Ecto neural progenitor cell (in vitro differentiated cells): ENCODE measurements around the gene RCN2.

Source experiments
- DNase-seq: peaks from one replicate; pipeline ENCODE4 v3.0.0-alpha.2; 2018; ENCODE audit warnings: low spot score

The RCN2 gene

GRCh38 chr15:76974456-76975036 lies 43.0 kb downstream of the RCN2 start:
- no peak for DNase-seq

DNA sequence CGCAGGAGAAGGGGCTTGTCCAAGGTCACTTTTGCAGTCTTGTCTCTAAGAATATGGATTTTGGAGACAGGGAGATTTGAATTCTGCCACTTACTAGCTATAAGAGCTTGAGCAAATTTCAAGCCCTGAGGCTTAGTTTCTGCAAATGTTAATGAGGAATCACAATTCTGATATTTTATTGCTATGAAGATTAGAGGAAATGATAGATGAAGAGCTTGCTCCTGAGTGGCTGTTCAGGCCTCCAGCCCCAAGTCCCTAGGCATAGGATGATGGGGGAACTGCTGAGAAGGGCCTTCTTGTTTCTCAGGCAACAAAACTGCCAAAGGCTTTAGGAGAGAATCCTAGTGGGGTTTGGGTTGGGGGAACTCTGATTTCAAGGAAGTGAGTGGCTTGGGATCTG lies 44.6 kb downstream of the RCN2 start:
- DNase-seq = no peak

- DNase-seq = no peak
Observed at GRCh38 chr15:76976572-76977270, 45.2 kb downstream of the RCN2 start.

DNA sequence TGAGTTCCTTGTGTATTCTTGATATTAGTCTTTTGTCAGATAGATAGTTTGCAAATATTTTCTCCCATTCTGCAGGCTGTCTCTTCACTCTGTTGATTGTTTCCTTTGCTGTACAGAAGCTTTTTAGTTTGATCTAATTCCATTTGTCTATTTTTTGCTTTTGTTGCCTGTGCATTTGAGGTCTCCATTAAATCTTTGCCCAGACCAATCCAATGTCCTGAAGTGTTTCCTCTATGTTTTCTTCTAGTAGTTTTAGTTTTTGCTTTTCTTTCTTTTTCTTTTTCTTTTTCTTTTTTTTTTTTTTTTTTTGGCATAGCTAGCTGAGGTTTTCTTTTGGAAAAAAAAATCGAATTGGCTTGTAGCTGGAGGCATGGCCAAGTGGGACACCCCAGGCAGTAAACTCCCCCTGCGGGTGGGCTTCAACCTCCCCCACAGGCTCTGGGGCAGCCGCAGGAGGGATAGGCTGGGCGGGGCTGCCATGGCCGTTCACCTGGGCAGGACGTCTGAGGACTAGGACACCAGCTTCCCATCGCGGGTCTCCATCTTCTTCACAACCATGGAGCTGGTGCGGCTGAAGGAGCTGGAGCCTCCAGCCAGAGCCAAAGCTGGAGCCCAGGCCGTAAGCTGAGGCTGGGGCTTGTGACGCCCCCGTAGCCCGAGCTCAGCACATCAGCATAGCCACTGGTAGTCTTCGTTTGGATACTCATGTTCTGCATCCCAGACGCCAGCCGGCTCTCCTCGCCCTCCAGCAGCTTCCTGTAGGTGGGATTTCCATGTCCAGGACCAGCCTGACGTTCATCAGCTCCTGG lies 47.2 kb downstream of the RCN2 start:
- no peak for DNase-seq

- DNase-seq = no peak
Observed at GRCh38 chr15:76979331-76979925, 47.9 kb downstream of the RCN2 start.

- DNase-seq = no peak
Observed at GRCh38 chr15:76979996-76980520, 48.5 kb downstream of the RCN2 start.

DNA sequence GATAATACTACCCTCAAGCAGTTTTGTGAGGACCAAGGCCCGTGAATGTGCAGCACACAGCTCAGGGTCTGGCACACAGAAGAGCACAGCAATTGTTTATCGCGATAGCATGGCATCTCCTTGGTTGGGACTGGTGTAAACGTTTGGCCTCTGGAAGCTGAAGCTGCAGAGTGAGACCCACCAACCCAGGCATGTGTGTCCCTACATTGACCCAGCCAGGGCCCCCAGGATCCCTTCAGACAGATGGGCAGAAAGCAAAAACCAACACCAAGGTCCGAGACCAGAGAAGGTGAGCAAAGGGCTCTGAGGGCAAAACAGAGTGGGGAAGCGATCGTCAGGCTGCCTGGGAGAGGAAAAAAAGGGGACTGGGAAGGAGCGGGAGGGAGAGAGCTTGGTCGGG lies 50.8 kb downstream of the RCN2 start:
- DNase-seq = no peak

DNA sequence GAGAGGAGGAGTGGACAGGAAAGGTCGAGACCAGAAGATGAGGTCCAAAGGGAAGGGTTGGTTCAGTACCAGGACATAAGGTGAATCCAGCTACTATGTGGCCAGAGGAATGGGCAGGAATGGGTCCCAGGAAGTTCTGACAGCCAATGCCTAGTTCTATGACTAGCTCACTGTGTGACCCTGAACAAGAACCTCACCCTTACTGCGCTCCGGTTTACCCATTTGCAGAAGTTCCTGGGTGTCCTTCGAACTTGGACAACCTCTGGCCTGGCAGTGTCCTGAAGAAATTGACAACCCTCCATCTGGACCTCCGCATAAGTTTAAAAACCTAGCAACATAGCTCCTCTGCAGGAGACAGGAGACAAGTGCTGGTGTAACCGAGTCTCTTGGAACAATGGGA lies 51.2 kb downstream of the RCN2 start:
- DNase-seq = no peak

GRCh38 chr15:76983590-76984375 lies 52.2 kb downstream of the RCN2 start:
- DNase-seq = no peak

- DNase-seq = no peak
Observed at GRCh38 chr15:76986743-76987142, 55.2 kb downstream of the RCN2 start.

DNA sequence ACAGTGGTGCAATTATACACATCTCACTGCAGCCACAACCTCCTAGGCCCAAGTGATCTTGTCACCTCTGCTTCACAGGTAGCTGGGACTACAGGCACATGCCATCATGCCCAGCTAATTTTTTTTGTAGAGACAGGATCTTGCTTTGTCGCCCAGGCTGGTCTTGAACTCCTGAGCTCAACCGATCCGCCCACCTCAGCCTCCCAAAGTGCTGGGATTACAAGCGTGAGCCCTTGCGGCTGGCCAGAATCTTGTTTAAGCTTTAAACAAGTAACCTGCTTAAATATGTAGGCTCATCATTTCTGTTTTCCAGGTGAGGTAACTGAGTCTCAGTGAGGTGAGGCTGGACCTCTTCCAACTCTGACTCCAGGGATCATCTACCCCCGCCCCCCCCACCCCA lies 55.7 kb downstream of the RCN2 start:
- no peak for DNase-seq

- DNase-seq = no peak
Observed at GRCh38 chr15:76987896-76988860, 56.6 kb downstream of the RCN2 start.

DNA sequence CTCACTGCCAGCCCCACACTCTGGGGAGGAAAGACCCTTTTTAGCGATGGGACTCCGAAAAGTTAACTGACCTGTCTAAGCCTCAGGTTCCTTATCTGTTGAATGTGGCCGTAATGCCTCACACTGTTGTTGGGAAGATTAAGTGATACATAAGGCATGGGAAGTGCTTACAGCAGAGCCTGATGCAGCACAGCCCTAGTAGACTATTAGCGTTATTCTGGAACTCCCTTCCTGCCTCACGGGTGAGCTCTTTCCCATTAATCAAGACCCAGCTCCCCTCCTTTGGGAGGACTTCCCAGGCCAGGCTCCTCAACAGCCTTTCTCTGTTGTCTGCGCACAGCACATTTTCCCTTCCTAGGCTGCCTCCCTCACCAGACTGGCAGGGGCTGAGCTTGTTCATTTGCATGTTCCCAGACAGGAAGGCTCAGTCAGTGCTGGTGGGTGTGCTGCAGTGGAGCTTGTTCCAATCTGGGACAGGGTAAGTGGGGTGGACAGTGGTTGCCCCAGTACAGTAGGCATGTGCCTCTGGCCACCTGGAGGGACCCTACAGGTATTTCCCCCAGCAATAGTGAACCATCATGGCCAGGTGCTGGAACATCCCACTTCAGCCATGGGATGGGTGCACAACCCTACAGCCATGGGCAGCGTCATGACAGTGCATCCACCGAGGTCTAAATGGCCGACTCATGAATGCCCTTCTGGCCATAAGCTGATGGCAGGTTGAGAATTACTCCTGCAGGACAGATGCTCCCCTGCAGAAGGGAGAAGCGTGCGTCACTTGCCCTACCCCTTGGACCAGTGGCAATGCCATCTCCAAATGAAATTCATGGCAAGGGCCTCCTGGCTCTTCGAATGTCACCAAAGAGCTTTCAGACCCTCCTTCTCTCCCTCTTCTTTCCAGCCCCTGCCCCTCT lies 57.6 kb downstream of the RCN2 start:
- DNase-seq = no peak

DNA sequence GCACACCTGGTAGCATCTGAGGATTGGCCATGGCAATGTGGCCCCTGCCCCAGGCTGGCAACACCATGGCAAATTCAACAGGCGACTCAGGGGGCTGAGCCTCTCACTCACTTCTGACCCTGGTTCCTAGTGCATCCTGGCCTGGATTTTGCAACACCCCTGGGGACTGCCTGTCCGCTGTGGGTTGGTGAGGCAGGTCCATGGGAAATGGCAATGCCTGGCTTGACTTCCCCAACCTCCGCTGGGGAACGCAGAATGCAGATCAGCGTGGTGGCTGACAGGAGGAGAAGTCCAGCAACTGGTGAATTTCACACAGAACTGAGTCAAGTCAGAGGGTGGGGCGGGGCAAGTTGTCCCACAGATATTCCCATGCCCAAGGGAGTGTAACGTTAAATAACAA lies 59.5 kb downstream of the RCN2 start:
- no peak for DNase-seq

DNA sequence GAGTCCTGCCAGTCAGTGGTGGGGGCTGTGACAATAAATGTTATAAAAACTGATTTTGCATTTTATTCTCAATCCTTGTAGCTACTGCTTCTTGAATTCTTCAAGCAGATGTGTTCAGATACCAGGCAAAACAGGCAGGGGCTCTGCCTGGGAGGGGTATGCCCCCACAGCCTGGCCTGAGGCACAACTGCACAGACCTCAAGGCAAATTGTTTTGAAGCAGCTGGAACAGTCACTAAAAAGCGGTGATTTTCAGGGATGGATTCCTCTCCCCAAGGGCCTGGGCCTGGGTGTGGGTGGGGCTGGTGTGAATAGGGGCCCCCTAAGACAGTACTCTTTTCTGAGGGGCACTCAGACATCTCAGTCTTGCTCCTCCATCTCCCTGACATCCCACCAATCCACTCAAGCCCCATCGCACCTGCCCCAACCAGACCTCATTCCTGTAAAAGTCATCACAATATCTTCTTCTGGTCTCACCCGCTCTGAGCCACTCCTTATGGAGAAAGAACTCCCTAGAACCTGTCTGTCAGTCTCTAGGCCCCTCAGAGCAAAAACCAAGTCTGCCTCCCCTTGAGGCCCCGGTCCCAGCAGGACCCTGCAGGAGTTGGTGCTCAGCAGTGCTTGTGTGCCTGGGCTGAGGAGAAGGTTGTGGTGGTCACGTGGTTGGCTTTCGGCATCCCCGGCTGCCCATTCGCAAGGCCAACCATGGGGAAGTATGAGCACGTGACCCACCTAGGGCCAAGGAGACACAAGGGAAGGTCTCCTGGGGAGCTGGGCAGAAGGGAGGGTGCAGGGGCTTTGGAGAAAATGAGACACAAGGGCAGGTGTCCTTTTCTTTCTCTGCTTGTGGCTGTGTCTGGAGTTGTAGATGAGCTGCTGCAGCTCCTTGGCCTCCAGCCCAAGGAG lies 60.4 kb downstream of the RCN2 start:
- no peak for DNase-seq

DNA sequence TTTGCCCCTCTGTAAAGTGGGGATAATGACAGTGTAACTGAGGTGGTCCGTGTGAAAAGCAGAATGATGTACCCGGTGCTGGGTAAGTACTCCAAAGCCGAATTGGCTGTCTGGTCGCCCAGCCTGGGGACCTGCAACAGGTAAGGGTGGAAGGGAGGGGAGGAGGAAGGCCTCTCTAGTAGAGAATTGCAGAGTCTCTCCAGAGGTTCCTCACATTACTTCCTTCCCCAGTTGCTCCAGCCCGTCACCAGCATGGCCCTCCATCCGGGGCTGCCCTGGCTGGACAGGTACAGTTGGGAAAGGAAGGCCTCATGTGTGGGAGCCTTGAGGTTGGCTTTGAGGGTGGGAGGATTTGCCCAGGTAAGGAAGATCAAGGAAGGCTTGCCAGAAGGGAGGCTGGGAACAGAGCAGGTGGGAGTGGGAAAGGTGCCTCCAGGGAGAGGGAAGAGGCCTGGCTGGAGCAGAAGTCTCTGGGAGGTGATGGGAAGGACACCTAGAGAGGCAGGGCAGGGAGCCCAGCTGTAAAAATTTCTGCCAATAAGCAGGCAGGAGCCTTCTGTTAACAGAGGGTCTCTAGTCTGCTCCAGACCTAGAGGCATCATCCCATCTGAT lies 61.7 kb downstream of the RCN2 start:
- no peak for DNase-seq

GRCh38 chr15:76994001-76994400 lies 62.5 kb downstream of the RCN2 start:
- DNase-seq = no peak

DNA sequence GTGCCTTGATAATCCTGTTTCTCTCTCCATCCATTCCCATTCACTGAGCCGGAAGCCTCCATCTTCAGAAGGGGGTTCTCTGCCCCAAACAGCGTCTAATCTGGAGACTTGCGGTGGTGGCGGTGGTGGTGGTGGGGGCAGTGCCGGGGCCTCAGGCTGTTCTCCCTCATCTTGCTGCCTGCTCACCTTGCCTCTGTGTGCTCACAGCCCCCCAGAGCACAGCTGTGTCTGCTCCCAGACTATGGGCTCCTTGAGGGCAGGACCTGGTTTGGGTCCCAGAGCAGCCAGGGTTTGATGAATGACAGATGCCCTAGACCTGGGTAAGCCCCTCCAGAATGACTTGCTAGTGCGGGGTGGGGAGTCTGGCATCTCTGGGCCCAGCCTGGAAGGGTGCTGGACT lies 62.9 kb downstream of the RCN2 start:
- no peak for DNase-seq
